Measurements from ENCODE around the gene DCST1. TPM values are rescaled to one million over a fixed set of nuclear protein-coding genes. Genes with fewer than 3 reads are reported as not detected.
"Not testable (repeated sequence)": the region's sequence is repeated elsewhere in the genome, so short reads cannot be mapped to it uniquely, and the experiment has no call there.

The DCST1 gene, protein sequence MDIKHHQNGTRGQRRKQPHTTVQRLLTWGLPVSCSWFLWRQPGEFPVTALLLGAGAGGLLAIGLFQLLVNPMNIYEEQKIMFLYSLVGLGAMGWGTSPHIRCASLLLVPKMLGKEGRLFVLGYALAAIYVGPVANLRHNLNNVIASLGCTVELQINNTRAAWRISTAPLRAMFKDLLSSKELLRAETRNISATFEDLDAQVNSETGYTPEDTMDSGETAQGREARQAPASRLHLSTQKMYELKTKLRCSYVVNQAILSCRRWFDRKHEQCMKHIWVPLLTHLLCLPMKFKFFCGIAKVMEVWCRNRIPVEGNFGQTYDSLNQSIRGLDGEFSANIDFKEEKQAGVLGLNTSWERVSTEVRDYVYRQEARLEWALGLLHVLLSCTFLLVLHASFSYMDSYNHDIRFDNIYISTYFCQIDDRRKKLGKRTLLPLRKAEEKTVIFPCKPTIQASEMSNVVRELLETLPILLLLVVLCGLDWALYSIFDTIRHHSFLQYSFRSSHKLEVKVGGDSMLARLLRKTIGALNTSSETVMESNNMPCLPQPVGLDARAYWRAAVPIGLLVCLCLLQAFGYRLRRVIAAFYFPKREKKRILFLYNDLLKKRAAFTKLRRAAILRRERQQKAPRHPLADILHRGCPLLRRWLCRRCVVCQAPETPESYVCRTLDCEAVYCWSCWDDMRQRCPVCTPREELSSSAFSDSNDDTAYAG
- polyA plus RNA-seq (ENCODE audit: insufficient read length): 0.58 TPM
- long read RNA-seq, donor 1: 0 reads
- long read RNA-seq, donor 2: 0 reads
- long read RNA-seq, donor 3: 0 reads
- long read RNA-seq, donor 4: 0 reads
- long read RNA-seq, donor 5: 0 reads
- long read RNA-seq, donor 6: 0 reads
- long read RNA-seq, donor 7: 0 reads
- long read RNA-seq, donor 8: 0 reads

DNA sequence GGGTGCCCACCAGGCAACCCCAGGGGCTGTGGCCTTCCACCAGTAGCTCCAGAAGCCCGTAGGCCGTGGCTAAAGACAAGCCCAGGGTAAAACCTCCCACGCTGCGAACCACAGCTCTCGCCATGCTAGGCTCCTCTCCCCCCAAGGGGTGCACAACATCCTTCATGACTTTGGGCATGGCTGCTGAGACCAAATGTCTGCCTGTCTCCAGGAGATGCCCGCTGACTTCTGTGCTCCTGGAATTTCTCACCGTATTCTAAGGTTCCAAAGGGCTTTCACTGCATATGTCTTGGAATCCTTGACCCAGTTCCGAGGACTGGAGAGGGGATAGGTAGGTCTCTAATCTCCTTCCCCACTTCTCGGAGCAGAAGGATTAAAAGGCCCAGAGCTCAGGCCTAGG is at the start of gene DCST1, which contains the start of gene DCST2:
Gene DCST1, plus strand, starts transcription at position 301 of the 400 bp plus-strand sequence. CDS start 213 bp downstream, outside the sequence.
Gene DCST2, minus strand, starts transcription at position 258 of the 400 bp plus-strand sequence. Its CDS starts 80 bp downstream, at position 178.
- no peak for DNase-seq

DNA sequence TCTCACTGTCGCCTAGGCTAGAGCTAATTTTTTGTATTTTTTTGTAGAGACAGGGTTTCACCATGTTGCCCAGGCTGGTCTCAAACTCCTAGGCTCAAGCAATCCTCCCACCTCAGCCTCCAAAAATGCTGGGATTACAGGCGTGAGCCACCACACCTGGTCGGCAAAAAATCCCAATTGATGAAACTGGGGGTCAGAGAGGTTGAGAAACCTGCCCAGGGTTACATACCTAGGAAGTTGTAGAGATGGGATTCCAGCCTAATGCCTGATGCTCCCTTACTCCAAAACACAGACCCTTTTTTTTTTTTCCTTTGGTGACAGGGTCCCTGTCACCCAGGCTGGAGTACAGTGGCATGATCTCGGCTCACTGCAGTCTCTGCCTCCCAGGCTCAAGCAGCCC is 46.9 kb upstream of the DCST1 start:
- not testable (repeated sequence) for DNase-seq

DNA sequence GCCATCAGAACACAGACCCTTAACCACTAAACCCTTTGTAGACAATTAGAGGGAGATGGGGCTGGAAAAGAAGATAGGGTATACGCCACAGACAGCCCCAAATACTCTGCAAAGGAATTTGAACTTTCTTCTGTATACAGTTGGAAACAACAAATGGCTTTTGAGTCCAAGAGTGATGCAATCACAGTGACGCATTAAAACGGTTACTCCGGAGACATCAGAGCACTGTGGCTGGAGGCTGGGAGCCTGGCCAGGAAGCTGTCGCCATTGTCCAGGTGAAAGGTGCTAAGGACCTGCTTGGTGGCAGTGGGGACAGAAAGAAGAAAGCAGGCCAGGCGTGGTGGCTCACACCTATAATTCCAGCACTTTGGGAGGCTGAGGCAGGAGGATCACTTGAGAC is 46.3 kb upstream of the DCST1 start:
- DNase-seq: no peak

DNA sequence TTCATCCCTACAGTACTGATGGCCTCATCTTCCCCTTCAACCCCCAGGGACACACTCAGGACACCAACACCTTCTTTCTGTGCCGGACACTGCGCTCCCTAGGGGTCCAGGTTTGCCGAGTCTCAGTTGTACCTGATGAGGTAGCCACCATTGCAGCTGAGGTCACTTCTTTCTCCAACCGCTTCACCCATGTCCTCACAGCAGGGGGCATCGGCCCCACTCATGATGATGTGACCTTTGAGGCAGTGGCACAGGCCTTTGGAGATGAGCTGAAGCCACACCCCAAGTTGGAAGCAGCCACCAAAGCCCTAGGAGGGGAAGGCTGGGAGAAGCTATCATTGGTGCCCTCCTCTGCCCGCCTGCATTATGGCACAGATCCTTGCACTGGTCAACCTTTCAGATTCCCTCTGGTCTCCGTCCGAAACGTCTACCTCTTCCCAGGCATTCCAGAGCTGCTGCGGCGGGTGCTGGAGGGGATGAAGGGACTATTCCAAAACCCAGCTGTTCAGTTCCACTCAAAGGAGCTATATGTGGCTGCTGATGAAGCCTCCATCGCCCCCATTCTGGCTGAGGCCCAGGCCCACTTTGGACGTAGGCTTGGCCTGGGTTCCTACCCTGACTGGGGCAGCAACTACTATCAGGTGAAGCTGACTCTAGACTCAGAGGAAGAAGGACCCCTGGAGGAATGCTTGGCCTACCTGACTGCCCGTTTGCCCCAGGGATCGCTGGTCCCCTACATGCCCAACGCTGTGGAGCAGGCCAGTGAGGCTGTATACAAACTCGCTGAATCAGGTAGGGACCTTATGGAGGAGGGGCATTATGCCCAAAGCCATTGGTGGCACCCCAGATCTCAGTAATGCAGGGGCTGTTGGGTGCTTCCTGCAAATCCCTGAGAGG is 45.3 kb upstream of the DCST1 start:
- no peak for DNase-seq

DNA sequence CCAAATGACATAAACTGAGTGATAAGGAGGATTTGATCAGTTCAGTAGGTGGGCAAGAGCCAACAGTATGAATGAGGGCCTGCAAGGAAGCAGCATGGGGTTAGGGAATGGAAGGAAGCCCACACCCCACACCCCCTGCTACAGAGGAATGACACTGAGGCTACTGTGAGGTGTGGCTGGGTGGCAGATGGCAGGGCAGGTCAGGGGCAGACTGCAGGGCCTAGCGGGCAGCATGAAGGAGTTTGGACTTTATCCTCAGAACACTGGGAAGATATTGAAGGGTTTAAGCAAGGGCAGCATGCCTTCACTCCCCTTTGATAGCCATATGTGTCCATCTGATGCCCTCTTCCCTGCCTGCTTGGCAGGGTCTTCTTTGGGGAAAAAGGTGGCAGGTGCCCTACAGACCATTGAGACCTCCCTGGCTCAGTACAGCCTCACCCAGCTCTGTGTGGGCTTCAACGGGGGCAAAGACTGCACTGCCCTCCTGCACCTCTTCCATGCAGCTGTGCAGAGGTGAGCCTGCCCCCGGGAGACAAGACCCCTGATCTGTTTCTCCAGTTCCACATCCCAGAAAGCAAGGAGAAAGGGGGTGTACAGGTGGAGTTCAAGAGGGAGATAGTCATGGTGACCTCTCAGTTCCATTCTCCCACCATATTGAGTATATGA is 44.3 kb upstream of the DCST1 start:
- DNase-seq: no peak

DNA sequence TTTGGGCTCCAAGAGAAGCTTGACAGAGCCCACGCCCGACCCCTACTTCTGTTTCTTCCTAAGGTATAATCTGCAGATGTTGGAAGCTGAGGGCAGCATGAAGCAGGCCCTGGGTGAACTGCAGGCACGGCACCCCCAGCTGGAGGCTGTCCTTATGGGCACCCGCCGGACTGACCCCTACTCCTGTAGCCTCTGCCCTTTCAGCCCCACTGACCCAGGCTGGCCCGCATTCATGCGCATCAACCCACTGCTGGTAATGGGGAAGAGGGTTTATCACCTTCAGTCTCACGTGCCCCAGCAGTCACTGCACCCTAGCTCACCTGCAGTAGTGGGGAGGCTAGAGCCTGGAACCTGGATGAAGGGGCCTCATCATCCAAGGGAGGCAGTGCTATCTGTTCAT is 43.3 kb upstream of the DCST1 start:
- DNase-seq: no peak

DNA sequence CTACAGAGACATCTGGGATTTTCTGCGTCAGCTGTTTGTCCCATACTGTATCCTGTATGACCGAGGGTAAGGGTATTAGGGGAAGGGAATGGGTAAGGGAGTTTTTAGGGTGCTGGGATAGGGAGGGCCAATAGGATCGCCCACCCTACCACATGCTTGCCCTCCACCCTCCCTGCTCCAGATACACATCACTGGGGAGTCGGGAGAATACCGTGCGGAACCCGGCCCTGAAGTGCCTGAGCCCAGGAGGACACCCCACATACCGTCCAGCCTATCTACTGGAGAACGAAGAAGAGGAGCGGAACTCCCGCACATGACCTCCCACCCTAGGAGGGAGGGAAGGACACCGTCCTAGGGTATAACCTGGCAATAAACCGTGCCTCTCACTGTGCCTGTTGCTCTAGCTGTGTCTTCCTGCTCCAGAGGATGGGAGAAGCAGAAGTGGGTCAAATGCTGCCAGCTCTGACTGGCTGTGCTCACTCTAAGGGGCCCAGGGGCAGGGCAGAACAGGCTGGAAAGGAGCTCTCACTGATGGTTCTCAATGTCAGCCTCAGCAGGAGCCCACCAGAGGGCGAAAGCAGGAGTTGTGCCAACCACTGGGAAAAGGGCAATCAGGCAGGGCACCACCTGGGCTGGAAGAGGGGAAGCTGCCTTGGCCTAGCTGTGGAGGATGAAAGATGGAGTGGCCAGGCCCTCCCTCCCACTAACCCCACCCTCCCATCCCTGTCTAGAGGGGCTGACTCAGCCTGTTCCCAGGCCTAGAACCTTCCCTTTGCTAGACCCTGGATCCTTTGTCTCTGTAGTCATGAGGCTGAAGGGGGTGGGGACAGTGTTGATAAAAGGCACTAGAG is 40.7 kb upstream of the DCST1 start:
- DNase-seq: no peak

DNA sequence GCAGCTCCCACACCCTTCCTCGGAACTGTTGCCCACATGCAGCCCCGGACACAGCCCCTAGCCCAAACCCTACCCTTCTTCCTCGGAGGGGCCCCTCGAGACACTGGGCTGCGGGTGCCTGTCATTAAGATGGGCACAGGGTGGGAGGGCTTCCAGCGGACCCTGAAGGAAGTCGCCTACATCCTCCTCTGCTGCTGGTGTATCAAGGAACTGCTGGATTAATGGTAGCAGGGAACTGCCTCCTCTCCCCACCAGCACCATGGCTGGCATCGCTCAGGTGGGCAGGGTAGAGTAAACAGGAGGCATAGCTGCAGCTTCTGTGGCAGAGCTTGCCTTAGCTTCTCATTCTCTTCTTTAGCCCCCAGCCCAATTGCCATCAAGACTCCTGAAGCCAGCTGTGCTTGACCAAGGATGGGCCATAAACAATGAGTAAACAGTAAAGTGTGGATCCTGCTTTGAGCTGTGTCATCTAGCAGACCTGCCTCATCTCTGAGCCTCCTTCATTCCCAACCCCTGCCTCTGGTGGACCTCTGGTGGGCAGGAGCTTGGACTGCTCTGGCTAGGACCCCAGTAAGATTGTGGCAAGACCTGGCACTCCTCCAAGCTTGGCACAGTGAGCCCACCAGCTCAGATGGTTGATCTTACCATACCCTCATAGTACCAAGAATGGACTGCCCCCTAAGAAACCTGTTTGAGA is 39.9 kb upstream of the DCST1 start, which contains the start of gene LENEP:
Gene LENEP, plus strand, starts transcription at position 15 of the 697 bp plus-strand sequence. Its CDS starts 22 bp downstream, at position 37.
- no peak for DNase-seq

DNA sequence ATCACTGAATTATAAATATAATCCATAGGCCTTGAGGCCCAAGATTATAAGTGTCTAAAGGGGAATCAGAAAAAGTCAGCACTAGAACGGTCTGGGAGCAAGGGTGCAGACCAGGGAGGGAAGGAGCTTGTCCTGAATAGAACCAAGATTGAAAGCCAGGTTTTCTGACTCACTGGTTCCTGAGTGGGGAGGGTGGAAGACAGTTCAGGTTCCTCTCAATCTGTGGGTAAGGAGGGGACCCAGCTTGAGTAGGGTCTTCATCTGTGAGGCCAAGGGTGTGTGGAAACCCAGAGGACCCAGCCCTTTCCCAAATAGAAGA is 39.4 kb upstream of the DCST1 start:
- no peak for DNase-seq

DNA sequence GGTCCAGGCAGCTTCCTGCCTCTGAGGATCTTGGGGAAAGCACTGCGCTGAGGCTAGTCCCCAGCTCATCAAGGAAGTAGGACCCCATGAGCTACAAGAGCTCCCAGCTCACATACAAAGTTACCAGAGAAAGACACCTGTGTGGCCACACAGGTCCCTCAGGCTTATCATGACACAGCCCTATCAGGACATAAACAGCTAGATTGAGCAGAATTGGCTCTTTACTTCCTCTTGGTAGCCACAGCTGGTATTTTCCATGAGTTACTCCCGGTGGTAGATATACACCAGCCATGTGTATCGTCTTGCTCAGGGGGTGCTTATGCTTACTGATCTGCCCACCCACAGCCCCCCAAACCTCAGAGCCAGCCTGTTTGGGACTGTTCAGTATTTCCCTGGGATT is 39.0 kb upstream of the DCST1 start:
- no peak for DNase-seq

DNA sequence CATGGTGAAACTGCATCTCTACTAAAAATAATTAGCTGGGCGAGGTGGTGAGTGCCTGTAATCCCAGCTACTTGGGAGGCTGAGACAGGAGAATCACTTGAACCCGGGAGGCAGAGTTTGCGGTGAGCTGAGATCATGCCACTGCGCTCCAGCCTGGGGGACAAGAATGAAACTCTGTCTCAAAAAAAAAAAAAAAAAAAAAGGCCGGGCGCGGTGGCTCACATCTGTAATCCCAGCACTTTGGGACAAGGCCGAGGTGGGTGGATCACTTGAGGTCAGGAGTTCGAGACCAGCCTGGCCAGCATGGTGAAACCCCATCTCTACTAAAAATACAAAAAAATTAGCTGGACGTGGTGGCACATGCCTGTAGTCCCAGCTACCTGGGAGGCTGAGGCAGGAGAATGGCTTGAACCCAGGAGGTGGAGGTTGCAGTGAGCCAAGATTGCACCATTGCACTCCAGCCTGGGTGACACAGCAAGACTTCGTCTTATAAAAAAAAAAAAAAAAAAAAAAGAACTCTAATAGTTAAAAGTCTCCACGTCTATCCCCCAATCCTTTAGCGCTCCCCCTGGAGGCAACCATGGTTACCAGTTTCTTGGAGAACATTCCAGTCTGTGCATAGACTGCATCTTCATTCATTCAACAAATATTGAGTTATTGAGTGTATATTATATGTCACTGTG is 38.2 kb upstream of the DCST1 start:
- not testable (repeated sequence) for DNase-seq

DNA sequence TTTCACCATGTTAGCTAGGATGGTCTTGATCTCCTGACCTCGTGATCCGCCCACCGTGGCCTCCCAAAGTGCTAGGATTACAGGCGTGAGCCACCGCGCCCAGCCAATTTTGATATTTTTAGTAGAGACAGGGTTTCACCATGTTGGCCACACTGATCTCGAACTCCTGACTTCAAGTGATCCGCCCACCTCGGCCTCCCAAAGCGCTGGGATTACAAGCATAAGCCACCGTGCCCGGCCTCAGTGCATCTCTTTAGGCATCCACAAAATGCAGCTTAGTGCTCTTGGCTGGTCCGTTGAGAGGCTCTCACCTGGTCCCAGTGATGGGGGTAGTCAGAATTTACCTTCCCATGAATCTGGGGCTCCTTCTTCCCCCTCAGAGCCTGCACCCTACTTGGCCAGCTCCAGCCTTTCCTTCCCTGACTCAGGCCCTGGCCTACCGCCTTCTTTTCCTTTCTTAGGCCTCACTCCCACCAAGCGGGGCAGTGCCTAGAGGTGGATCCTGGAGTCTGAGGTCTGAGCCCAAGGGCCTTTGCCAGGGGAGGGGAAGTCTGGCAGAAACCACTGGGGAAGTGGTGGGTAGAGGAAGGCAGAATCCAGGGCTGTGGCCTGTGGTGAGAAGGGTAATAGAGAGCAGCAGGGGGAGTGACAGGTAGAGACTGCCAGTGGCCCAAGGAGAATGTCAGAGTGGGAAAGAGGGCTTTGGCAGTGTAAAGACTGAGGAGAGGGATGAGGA is 36.5 kb upstream of the DCST1 start:
- no peak for DNase-seq

DNA sequence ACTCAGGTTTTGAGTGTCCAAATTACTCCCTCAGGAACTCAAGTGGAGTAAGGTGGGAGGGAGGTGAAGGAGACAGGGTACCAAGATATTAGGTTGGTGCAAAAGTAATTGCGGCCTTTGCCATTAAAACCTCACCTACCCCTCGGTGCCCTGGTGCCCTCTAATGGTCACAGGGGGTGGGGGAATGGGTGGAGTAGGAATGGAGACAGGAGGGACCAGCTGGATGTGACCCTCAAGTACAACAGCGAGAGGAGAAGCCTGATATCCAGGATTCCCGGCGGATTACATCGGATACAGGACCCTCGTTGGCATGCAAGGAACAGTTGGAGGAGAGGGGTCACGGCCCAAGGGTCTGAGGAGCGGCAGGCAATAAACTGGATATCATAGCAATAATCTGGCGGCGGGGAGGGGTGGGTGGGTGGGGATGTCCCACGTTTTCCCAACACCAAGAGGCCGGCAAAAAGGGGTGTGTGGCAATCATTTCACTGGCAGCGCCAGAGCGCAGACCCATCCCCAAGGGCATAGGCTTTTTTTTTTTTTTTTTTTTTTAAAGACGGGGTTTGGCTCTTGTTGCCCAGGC is 35.3 kb upstream of the DCST1 start:
- DNase-seq: no peak

DNA sequence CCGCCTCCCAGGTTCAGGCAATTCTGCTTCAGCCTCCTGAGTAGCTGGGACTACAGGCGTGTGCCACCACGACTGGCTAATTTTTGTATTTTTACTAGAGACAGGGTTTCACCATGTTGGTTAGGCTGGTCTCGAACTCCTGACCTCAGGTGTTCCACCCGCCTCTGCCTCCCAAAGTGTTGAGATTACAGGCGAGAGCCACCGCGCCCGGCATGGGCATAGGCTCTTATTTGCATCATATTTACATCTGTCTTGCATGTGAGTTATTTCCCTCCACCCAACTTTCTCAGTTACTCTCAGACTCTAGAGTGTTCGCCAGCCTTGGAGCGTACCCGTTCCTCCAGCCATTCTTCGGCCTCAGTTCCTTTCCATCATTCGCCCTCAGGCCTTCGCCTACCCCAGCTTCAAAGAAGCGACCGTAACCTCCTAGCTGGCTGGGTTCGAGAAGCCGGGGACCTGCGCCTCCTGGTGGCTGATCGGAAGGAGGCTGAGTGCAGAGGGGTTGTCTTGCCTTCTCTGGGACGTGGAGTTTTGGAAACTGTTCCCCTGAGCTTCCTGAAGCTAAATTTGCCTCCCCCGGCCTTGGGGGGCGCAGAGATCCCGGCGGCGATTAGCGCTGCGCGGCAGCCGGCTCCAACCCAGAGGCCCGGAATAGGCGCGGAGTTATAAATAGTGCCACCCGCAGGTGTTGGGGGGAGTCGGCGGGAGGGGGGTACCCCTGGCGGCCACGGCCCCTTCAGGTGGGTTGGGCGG is 34.6 kb upstream of the DCST1 start:
- DNase-seq: no peak

DNA sequence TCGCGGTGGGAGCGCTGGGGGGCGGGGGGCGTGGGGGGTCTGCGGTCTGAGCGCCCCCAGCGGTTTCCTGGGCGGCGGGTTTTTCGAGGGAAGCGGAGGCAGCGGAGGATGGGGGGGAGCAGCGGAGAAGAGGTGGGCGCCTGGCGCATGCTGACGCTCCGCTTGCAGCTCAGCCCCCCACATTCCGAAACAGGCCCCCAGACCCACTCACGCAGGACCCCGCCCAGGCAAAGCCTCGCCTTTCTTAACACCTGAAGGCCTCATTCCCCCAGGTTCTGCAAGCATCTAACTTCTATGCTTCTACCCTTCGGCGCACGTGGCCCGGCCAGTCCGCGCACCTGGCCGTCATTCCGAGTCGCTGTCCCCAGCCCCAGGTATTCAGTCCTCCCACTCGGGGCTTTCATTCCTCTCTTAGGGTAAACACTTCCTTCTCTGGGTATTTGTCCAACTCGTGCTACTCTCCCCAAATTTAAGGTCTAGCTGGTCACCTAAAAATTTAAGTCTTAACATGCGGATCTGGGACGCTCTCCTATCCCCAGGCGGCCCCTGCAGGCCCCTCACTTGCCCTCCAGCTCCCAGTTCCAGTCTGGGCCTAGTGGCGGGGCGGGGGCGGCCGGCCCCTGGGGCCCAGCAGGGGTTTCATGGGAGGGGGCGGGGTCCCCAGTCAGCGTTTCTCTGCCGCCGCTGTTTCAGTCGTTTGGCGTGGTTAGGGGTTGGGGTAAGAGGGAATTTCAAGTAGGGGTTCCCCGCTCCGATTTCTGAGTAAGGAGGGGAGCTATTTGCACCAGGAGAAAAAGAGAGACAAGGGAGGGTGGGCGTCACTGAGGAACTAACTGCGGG is 33.8 kb upstream of the DCST1 start:
- DNase-seq: no peak

DNA sequence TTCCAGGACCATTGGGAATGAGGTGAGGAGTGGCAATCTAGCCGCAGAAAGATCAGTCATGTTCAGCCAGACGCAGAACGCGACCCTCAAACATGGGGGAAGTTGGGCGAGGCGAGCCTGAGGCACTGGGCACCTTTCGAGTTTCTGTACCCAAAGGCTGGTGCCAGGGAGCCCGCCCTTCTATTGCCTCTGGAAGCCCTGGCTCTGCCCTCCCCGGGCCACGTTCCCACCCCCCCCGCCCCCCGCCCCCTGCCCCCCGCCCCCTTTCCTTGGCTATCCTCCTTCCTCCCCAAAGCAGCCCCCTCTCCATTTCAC is 33.3 kb upstream of the DCST1 start:
- no peak for DNase-seq

Measured in left kidney (tissue), 8 donors.